ENCODE measurements around the gene RANBP3.

Gene RANBP3

GRCh38 chr19:5985098-5985783 lies 7.3 kb upstream of the RANBP3 start:
- no peak for DNase-seq

DNA sequence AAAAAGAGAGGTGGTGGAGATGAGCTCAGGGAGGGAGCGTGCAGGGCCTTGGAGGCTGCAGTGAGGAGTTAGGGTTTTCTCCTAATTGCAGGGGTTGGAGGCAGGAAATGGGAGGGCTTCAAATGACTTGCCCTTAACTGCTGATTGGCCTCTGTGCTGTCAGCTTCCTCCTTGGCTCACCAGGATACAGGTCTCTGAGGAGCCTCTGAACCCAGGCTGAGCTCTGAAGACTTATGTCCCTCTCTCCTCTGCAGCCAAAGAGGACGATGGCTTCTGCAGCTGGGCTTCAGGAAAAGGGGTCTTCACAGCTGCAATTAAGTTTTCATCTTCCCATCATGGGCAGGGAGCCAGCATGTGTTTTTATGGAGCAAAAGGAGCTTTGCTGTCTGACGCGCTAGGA lies 6.7 kb upstream of the RANBP3 start:
- DNase-seq, result no peak

DNA sequence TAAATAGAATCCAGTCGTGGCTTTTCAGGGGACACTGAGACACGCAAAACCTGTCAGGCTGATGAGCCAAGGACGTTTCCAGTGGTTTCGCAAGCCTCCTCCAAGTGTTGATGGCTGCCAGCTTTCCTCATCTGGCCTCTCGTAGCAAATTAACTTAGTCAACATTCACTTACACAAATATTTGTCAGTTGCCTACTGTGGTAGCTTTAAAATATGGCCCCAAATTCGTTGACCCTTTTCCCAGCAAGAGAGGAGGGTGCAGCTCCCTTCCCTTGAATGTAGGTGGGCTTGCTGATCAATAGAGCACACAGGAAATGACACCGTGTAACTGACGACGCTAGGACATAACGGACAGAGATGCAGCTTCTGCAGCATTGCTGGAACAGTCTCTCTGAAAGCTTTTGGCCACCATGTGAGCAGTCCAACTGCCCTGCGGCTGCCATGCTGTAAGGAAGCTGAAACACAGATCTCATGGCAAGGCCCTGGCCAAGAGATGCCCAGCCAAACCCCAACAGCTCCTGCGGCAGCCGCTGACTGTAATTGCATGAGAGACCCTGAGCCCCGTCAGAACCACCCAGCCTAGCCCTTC lies 5.5 kb upstream of the RANBP3 start:
- DNase-seq, result no peak

- no peak for DNase-seq
These were observed 939 bp upstream of the RANBP3 start for GRCh38 chr19:5978606-5979552.

DNA sequence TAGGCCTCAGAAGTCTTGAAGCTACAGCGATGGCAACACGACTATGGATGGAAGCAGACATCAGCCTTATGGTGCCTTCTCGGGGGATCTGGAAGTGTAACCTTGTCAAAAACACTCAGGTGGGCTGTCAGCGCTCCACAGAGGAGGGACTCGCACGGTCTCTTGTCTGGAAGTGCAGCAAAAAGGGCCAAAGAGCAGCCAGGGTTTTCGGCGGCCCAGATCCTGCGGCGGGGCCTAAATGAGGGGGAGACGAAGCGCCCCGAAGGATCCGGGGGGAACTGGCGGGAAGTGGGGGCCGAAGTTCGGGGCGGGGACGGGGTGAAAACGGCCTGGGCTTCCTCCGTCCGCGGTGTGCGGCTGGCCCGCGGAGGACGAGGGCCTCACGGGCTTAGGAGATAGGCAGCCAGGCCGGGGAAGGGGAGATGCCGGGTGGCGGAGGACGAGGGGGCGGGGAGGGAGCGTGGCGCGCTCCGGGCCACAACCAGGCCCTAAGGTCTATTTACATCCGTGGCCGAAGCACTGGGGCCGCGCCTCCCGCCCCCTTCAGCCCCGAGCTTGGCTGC lies 637 bp downstream of the RANBP3 start:
- DNase-seq, result no peak

GRCh38 chr19:5976768-5977167 lies 1.2 kb downstream of the RANBP3 start:
- no peak for DNase-seq

GRCh38 chr19:5975388-5975728 lies 2.6 kb downstream of the RANBP3 start:
- DNase-seq, result no peak

DNA sequence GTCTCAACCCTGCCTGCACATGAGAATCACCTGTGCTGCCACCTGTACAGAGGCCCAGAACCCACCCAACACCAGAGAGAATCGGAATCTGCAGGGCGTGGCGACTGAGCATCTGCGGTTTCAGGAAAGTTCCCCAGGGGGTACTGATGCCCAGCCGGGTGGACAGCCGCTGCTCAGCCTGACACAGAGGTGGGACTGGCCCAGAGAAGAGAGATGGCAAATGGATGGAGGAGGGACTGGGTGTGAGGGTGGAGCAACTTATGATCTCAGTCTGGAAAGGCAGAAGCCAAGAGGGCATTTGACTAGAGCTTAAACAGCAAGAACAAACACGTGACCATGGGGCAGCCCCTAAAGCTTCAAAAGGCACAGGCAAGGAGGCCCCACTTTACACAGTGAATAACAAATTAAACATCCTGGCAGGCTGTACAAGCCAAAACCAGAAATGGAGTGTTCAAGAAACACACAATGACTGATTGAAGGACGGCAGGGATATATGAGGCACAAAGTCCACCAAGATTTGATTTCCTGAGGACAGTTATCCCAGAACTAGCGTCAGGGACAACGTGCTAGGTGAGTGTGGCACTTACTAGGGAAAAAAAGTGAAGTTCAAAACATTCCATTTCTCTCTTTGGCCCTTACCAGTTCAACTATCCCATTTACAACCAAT lies 3.1 kb downstream of the RANBP3 start:
- DNase-seq, result peak in 2 of 4 experiments; percentile 20 to 21

- DNase-seq, result no peak
These were observed 3.9 kb downstream of the RANBP3 start for GRCh38 chr19:5973867-5974635.

DNA sequence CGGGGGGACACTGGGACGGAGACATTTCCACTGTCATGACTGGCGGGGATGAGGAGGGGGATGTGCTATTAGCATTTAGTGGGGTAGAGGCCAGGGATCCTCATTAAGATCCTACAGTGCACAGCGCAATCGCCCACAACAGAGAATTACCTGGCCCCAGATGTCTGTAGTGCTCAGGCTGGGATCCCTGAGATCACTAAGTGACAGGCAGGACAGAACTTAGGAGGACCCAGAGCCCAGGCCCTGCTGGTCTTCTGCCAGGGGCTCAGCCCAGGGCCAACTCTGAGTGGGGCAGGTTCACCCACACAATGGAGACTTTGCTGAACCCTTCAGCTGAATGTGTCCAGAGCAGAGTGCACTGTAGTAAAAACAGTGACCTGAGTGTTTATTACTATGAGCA lies 4.6 kb downstream of the RANBP3 start:
- no peak for DNase-seq

- no peak for DNase-seq
These were observed 5.6 kb downstream of the RANBP3 start for GRCh38 chr19:5972355-5972731.

- no peak for DNase-seq
These were observed 6.1 kb downstream of the RANBP3 start for GRCh38 chr19:5971714-5972354.

GRCh38 chr19:5969476-5969875 lies 8.5 kb downstream of the RANBP3 start:
- no peak for DNase-seq

GRCh38 chr19:5968431-5969373 lies 9.2 kb downstream of the RANBP3 start:
- DNase-seq, result no peak

DNA sequence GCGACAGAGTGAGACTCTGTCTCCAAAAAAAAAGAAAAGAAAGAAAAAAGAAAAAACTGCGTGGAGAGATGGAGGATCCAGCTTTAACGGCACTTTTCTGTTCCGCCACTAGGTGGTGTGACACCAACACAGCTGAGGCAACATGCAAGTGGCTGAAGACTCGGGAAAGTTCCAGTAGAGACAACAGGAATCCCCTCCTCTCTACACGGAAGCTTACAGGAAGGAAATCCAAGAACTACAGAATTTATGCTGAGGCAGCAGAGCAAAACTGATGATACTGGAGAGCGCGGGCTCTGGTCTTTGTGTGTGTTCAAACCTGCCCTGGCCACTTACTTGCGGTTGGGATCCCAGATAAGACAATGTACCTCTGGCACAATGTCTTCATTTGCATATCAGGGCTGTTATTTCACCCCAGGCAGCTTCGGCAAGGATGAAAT lies 9.9 kb downstream of the RANBP3 start:
- peak in 2 of 4 experiments; percentile 25 to 26 for DNase-seq

DNA sequence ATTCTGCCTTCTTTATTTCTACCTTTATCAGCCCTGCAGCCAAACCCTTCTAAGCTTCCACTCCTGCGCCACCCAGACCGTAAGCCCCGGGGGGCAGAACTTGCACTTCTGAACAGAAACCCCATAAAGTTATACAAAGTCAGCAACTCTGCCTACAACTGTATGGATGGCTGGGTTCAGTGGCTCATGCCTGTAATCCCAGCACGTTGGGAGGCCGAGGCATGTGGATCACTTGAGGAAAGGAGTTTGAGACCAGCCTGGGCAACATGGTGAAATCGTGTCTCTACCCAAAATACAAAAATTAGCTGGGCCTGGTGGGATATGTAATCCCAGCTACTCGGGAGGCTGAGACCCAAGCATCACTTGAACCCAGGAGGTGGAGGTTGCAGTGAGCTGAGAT lies 10.4 kb downstream of the RANBP3 start:
- DNase-seq, result no peak

- no peak for DNase-seq
These were observed 11.0 kb downstream of the RANBP3 start for GRCh38 chr19:5966941-5967340.

DNA sequence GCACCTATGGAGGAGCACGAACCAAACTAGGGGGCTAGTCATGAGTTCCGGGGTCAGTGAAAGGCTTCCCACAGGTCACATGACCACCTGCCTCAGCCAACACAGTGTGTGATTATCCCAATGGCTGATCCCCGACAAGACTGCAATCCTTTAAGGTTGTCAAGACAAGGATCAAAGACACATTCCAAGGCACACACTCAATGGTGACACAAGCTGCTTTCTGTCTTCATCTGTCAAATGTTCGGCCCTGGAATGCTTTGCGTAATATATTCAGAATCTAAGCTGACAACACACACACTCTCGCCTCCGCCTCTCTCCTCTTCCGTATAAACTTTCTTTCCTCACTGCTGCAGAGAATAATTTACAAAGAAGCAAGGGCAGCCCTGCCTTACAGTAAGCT lies 11.7 kb downstream of the RANBP3 start:
- no peak for DNase-seq

- no peak for DNase-seq
These were observed 12.9 kb downstream of the RANBP3 start for GRCh38 chr19:5964816-5965565.

DNA sequence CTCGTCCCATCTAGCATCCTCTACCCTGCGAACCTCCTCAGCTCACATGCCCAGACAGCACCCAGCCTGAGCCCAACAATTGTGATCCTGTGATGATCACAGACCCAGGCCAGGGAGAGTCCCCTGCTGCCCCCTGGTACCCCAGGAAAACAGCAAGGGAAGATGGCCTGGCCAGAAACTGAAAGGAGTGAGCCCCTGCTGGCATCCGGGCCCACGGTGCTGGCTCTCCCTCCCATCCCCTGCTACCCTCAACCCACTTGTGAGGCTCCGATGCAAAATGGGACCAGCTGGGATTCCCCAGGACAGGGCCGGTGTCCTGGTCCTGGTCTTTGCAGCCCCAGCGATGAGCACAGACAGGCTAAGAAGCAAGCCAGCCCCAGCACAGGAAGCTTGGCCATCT lies 14.1 kb downstream of the RANBP3 start:
- no peak for DNase-seq
